ENCODE measurements around the gene CAPZA2. TPM values are rescaled to one million over a fixed set of nuclear protein-coding genes. Genes with fewer than 3 reads are reported as not detected.

The CAPZA2 gene
- total RNA-seq, 1 donor from 2014 or later, result 210 TPM

Small RNA genes within 50 kb of the gene (small RNA-seq; reads per million reads assigned to genes)
- gene RF00019 (not detected), gene RF02179 (not detected), gene RF02180 (not detected), gene RF02188 (not detected), gene RNA5SP239 (not detected)

Other genes with a start within 250 kb of the CAPZA2 start
- gene MET, start 190.4 kb upstream of the CAPZA2 start, total RNA-seq (ENCODE audit: low replicate concordance), result 7.0 and 8.4 TPM in 2 replicates
- 5.8 and 6.7 TPM in 2 replicates for gene ST7, start 90.9 kb downstream of the CAPZA2 start, total RNA-seq (ENCODE audit: low replicate concordance)